Inflammatory macrophage treated with lipopolysaccharide for 1 hour (primary cell): ENCODE measurements around the gene C5AR2.
"Not testable (repeated sequence)": the region's sequence is repeated elsewhere in the genome, so short reads cannot be mapped to it uniquely, and the experiment has no call there.

Experiments
- DNase-seq, 2 donors: peaks; one replicate each; pipeline ENCODE4 v3.0.0-alpha.2; 2020 to 2022

C5AR2 gene

GRCh38 chr19:47331931-47332547 is at the start of gene C5AR2:
Gene C5AR2, plus strand, starts transcription at chr19:47332175. Its CDS starts 8,625 bp downstream, at chr19:47340800.
- peak; percentile 50 to 68 for DNase-seq

DNA sequence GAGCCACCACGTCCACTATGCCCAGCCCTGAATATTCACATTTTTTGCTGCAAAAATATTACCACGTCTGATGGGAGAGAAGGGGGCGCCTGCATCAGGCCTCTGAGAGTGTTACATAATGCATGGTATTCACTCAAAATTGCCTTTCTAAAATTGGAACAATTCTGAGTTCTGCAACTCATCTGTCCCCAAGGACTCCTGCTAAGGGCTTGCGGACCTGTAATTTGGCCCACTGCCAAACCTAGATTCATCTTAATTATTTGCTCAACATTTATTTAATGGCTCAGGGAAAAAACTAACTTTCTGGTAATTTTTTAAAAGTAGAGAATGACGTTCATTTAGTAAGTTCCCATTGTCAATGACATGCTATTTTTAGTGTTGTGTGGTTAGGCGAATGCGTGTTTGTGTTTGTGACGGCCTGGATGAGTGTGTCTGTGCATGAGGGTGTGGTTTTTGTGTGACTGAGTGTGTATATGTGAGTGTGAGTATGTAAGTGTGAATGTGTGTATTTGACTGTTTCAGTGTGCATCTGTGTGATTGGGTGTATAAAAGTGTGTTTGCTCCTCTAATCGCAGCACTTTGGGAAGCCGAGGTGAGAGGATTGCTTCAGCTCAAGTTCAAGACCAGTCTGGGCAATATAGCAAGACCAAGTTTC is 48.4 kb upstream of the C5AR2 start:
- no peak for DNase-seq

DNA sequence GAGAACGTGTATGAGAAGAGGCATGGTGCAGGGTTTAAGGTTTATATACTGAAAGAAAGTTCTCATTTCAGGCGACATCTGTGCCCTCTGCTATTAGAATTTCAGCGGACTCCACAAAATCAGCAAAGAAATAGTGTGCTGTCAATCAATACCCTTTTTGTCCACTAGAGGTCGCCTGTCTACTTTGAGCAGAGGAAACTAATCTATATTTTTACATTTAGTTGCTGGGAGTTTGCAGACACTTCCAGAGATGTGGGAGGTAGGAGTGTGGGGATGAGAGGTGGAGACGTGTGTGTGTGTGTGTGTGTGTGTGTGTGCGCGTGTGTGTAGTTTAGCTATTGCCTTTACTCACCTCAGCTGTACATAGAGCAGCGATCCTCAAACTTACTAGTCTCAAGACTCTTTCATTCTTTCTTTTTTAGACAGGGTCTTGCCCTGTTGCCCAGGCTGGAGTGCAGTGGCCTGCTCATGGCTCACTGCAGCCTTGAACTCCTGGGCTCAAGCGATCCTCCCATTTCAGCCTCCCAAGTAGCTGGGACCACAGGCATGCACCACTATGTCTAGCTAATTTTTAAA is 47.6 kb upstream of the C5AR2 start:
- DNase-seq: peak; percentile 33 to 92

GRCh38 chr19:47296036-47296435 is 35.9 kb upstream of the C5AR2 start:
- peak; percentile 70 to 98 for DNase-seq

DNA sequence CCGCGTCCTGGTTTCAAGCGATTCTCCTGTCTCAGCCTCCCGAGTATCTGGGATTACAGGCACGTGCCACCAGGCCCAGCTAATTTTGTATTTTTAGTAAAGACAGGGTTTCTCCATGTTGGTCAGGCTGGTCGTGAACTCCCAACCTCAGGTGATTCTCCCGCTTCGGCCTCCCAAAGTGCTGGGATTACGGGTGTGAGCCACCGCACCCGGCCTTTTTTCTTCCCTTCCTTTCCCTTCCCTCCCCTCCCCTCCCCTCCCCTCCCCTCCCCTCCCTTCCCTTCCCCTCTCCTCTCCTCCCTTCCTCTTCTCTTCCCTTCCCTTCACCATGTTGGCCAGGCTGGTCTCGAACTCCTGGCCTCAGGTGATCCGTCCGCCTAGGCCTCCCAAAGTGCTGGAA is 31.1 kb upstream of the C5AR2 start:
- DNase-seq: not testable (repeated sequence)

DNA sequence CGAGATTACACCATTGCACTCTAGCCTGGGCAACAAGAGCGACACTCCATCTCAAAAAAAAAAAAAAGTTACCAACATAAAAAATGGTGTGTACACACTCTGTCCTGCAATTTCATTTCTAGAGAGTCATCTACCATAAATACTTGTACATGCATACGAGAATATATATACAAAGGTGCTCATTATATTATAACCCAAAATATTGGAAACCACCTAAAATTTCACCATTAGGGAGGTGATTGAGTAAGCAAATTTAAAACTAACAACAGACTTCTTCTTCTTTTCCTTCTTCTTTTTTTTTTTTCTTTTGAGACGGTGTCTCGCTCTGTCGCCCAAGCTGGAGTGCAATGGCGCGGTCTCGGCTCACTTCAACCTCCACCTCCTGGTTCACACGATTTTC is 29.7 kb upstream of the C5AR2 start:
- peak; percentile 77 to 78 for DNase-seq

DNA sequence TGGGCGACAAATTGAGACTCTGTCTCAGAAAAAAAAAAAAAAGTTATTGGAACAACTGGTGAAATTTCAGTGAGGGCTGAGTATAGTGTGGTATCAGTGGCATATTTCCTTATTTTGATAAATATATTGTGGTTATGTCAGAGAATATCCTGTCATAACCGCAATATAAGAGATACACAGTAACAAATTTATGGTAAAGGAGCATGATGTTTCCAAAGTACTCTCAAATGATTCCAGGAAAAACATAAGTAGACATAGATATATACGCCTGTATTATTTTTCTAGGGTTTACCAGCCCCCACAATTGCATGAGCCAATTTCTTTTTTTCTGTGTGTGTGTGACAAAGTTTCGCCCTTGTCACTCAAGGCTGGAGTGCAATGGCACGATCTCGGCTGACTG is 28.0 kb upstream of the C5AR2 start:
- DNase-seq: no peak

DNA sequence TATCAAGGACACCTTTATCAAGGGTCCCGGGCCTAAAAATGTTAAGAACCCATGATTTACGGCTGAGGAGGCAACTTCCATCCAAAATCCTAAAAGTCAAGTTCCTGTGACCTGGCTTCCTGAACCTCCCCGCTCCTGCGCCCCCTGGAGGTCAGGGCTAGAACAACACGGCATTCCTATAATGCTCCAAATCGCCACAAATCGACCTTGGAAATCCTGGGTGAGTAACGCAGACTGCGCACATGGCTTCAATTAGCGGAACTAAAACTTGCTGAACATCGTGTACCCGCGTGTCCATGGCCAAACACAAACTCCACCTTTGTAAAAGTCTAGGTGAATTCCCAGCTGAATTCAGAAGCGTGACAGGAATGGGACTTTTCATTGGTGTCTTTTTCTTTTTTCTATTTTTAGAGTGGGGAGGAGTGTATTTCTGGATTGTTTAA is 26.6 kb upstream of the C5AR2 start:
- DNase-seq: peak; percentile 89

DNA sequence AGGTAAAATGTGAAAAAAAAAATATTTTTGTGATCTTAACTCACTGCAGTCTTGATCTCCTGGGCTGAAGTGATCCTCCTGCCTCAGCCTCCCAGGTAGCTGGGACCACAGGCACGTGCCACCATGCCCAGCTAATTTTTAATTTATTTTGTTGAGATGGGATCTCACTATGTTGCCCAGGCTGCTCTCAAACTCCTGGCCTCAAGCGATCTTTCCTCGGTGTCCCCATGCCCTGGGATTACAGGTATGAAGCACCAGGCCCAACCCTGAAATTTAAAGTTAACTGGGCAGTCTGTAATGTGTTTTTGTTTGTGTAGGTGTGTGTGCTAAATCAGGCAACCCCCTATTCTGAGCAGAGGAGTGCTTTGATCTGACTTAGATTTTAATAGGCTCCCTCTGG is 25.7 kb upstream of the C5AR2 start:
- no peak for DNase-seq

DNA sequence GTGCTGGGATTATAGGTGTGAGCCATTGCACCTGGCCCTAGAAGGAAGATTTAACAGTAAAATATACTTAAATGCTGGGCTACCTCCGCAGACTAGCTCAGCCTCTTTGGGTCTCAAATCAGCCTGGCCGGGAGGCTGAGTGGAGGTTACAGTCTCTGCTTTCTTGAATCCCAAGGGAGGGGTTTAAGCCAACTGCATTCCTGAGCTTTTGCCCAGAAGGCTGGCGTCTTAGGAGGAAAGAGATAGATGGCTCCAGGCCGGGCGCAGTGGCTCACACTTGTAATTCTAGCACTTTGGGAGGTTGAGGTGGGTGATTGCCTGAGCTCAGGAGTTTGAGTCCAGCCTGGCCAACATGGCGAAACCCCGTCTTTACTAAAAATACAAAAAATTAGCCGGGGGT is 22.9 kb upstream of the C5AR2 start:
- DNase-seq: no peak

GRCh38 chr19:47309608-47310007 is 22.4 kb upstream of the C5AR2 start, which contains the start of gene C5AR1:
Gene C5AR1, plus strand, starts transcription at chr19:47309861. Its CDS starts 35 bp downstream, at chr19:47309896.
- peak; percentile 78 to 79 for DNase-seq

- DNase-seq: no peak
These were observed 21.7 kb upstream of the C5AR2 start for GRCh38 chr19:47310323-47310722.

DNA sequence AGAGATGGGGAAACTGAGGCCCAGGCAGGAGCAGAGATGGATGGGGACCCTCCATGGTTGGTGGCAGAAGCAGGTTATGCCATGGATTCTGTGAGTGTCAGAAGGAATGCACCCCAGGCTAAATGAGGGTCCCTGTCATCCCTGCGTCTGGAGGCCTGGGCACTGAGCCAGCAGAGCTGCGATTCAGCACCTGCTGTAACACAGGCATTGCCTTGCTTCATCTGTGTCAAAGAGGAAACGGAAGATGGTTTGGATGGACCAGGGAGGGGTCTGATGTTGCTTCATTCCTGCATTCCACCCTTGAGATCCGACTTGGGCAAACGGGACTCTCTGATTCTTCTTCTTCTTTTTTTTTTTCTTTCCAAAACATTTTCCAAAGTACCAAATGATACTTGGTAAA is 21.2 kb upstream of the C5AR2 start:
- peak; percentile 81 to 83 for DNase-seq

GRCh38 chr19:47312366-47313006 is 19.5 kb upstream of the C5AR2 start:
- DNase-seq: no peak

- DNase-seq: no peak
These were observed 18.1 kb upstream of the C5AR2 start for GRCh38 chr19:47313754-47314295.

DNA sequence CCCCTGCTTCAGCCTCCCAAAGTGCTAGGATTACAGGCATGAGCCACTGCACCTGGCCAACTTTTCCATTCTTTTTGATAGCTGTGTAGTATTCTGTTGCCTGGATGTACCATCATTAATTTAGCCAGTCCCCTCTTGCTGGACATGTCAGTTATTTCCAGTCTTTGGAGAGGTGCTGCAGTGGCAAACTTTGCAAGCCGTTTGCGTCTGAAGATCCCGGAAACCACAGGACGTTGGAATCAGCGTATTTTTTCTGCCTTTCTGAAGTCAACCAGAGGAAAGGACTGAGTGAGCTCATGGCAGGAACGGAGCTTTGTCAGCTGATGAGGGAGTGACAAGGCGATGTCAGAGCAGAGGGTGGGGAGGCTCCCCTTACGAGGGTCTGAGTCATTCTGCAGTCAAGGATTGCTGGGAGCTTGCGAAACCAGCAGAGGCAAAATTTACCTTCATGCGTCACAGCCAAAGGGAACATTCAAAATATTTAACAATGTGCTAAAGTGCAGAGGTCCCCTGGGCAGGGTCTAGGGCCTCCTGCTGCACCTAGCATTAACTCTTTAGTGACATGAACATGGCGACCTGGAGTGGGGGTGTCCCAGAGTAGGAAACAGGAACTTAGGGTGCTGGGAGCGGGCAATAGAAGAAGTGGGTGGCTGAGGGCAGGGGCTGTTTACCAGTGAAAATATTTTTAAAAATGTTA is 16.7 kb upstream of the C5AR2 start:
- peak; percentile 96 to 99 for DNase-seq

- DNase-seq: no peak
These were observed 15.5 kb upstream of the C5AR2 start for GRCh38 chr19:47316513-47316912.

DNA sequence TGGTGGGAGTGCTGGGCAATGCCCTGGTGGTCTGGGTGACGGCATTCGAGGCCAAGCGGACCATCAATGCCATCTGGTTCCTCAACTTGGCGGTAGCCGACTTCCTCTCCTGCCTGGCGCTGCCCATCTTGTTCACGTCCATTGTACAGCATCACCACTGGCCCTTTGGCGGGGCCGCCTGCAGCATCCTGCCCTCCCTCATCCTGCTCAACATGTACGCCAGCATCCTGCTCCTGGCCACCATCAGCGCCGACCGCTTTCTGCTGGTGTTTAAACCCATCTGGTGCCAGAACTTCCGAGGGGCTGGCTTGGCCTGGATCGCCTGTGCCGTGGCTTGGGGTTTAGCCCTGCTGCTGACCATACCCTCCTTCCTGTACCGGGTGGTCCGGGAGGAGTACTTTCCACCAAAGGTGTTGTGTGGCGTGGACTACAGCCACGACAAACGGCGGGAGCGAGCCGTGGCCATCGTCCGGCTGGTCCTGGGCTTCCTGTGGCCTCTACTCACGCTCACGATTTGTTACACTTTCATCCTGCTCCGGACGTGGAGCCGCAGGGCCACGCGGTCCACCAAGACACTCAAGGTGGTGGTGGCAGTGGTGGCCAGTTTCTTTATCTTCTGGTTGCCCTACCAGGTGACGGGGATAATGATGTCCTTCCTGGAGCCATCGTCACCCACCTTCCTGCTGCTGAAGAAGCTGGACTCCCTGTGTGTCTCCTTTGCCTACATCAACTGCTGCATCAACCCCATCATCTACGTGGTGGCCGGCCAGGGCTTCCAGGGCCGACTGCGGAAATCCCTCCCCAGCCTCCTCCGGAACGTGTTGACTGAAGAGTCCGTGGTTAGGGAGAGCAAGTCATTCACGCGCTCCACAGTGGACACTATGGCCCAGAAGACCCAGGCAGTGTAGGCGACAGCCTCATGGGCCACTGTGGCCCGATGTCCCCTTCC is 11.8 kb upstream of the C5AR2 start:
- DNase-seq: no peak

DNA sequence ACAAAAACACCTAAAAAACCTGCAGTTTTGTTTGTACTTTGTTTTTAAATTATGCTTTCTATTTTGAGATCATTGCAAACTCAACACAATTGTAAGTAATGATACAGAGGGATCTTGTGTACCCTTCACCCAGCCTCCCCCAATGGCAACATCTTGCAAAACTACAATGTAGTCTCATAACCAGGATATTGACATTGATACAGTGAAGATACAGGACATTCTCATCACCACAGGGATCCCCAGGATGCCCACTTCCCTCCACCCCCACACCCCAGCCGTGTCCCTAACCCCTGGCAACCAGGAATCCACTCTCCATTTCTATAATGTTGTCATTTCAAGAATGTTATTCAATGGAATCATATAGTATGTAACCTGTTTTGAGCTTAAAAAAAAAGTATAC is 10.3 kb upstream of the C5AR2 start:
- DNase-seq: peak in 1 of 2 donors; percentile 70

GRCh38 chr19:47322058-47322457 is 9.9 kb upstream of the C5AR2 start:
- peak; percentile 81 to 96 for DNase-seq

- DNase-seq: no peak
These were observed 8.6 kb upstream of the C5AR2 start for GRCh38 chr19:47323409-47323808.

GRCh38 chr19:47323872-47324271 is 8.1 kb upstream of the C5AR2 start:
- no peak for DNase-seq
